Stimulated activated CD4-positive, alpha-beta T cell treated with anti-CD3 and anti-CD28 coated beads, Interleukin-4, amount 100 ng/mL, for 4 hours (primary cell): ENCODE data around the gene CFAP61.

Experiments
- DNase-seq, 2 experiments: peaks; one replicate each; pipeline ENCODE4 v3.0.0-alpha.2; 2020

CFAP61 gene

DNA sequence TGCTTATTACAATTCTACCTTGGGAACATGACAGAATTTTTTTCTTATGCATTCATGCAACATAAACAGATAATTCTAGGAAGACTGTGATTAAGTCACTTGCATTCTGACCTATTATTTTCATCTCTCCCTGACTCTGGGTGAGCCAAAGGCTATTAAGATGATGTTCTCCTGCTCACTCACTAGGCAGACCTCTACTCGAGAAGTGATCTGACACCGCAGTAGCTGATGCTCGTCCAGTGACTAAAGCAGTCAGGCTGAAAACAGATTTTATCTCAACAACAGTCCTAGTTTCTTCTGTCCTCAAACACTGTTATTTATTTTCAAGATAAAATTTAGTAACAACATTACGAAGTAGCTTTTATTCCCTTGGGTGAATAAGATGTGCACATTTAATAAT lies 17.8 kb upstream of the CFAP61 start:
- DNase-seq, result no peak

DNA sequence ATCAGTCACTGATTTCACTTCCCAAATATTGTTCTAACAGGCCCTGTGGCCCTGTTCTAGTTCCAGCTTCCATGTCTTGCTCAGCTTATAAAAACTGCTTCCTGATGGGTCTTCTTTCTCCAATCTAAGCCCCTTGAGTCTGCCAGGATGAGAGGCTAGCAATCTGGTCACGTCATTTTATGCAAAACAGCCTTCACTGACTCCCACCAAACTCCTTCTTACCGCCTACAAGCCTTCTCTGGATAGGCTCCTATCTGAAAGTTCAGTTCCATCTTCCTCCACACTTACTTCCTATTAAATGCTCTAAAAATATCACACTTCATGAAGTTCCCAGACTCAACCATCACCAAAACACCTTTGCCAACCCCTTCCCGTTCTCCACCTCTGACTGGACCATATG lies 15.6 kb upstream of the CFAP61 start:
- no peak for DNase-seq

DNA sequence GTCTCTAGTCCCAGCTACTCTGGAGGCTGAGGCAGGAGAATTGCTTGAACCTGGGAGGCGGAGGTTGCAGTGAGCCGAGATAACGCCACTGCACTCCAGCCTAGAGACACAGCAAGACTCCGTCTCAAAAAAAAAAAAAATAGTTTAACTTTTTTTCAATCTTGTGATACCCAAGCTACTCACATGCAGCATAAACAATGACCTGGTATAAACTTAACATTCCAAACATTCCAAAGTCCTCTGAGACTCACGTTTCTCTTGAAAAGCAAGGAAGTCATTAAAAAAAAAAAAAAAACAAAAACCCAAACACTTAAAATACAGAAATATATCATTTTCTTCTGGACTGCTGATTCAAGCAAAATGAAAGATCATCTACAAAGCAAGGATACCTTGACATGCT lies 14.4 kb upstream of the CFAP61 start:
- no peak for DNase-seq

DNA sequence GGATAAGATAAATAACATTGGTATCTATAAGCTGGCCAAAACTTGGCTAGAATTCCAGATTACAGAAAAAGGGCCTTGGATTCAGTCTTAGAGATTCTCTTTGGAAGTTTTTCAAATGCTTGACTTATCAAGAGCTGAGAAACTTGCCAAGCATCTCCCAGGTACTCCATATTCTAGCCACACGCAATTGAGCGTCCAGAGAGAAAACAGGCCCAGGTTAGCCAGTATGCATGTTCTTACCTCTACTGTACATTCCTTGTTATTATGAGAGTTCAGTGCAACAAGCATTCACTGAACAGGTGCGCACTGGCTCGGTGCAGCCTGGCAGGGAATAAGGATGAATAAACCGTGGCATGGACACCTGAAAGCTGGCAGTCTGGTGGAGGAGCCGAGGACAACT lies 13.7 kb upstream of the CFAP61 start:
- DNase-seq, result no peak

DNA sequence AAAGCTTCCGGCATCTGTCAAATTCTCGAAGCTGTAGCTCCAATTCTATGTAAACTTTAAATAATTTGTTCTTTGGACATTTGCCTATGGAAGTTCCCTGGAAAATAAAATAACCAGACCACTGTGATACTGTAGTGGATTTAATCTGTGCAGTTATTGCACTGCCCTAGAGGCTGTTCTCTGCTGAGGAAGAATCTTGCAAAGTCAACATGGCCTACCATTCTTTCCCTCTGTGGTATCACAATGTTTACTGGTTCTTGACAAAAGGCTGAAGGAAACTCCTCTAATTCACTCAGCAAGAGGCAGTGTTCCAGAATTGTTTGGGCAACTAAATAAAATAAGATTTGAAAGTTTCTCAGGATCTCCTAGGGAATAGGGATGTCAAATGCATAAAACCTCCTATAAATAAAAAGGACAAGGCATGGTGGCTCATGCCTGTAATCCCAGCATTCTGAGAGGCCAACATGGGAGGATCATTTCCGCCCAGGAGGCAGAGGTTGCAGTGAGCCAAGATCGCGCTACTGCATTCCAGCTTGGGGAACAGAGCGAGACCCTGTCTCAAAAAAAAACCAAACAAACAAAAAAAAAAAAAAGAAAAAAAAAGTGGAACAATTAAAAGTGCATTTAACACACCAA lies 12.5 kb upstream of the CFAP61 start:
- DNase-seq, result no peak

DNA sequence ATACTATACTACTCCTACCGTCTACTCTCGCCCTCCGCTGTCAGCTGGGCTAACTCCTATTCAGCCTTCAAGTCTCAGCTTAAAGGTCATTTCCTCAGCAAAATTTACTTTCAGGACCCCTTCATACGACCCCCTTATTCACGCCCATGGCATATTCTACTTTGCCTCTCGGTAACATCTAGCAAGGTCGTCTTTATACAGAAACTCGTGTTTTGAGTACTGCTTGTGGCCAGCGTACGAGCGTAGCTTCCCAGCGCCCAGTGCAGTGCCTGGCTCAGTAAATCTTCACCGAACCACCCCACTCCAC lies 612 bp upstream of the CFAP61 start:
- DNase-seq, result no peak

DNA sequence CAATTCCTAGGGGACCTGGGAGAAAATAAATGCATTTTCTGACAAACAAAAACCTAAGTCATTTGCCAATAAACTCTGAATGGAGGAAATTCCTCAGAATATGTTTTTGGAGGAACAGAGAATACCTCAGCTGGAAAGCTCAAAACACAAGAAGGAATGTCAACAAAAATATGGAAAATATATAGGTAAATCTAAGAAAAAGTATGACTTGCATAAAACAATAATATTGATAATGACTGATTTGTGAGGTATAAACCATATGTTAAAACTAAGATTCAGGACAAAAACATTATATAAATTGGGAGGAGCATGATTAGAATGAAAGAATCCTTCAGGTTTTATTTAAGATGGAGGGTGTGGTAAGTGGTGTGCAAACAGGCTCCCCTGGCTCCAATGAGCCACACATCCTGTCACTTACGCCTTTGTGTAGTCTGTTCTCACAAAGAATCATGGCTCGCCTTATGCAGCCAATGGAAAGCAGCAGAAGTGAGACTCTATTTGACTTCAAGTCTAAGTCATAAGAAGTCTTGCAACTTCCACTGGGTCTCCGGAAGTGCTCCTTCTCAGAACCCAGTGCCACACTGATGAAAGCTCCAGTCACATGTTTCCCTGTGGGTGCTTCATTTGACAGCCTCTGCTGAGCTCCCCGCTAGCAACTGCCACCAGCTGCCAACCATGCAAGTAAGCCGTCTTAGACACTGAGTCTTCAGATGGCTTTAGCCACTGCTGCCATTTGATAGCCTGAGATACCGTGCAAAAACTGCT lies 8.1 kb downstream of the CFAP61 start:
- no peak for DNase-seq

DNA sequence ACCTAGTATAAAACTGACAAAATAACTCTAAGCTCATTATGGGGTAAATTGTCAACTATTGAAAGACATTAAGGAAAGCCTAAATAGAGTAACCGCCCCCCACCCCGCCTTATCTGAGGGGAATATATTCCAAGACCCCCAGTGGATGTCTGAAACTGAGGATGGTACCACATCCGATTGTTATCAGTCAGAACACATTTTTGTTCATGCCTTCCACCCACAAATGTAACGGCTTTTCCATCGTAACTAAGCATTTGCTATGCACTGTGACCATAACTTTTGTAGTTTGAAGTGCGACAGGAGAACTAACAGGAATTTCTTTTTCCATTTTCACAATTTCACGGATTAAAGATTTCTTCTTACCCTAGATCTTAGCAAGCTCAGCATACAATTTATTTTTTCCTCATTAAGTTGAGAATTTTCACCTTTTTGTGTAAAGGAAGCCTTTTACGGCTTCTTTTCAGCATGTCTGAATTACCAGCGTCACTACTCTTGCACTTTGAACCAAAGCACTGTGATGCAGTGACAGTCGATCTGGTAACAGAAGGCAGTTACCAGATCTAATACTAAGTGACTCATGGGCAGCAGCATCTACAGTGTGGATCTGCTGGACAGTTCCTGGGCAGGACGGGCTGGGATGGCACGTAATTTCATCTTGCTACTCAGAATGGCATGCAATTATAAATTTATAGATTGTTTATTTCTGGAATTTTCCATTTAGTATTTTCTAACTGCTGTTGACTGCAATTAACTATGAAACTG lies 11.8 kb downstream of the CFAP61 start:
- no peak for DNase-seq

DNA sequence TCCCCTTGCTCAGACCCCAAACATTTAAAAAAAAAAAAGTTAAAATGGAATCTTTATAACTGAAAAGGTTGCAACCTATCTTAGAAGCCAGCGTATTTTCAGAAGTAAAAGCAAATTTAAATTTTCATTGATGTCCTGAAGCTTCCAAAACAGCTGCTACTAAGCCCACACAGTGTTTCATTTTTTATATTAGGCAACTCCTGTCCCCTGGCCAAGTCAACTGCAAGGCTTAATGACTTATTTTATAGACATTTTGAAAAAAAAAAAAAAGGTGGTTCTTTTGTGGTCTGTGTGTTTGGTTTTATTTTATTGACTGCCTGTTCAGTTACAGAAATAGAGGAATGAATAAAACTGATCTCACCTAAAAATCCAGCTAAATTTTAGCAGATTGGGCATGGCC lies 13.0 kb downstream of the CFAP61 start:
- no peak for DNase-seq

DNA sequence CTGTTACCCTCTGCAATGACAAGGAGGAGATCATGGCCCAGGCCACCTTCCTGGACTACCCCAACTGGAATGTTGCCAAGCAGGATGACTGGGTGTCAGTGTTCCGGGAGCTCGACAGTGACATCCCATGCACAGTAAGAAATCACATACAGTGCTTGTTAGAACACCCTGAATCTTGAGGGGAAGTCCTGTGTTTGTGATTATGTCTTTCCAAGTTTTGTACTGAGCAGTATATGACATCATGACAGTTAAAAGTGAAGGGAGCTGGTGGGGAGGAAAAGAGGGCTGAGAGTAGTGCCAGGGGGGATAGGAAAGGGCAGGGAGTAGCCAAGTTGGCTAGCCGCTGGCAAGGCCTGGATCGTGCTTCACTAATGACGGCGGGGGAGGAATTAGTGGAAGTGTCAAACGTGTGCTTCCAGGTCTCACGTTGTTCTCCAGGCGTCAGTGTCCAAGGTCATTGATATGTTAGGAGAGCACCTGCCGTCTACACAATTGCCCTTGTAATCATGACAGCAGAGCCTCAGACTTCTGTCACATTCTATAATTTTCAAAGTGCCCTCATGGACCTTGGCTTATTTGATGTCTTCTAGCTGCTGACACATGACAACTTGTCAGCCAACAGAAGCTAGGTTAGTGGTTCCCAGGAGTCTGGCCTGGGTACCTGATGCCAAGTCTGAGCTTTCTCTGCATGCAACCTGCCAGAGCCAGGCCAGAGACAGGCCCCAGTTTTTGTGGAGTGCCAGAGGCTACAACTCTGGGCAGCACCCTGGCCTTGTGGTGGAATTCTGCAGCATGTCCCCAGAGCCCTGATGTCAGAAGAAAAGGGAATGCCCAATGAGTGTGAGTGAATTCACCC lies 18.8 kb downstream of the CFAP61 start:
- DNase-seq, result no peak

DNA sequence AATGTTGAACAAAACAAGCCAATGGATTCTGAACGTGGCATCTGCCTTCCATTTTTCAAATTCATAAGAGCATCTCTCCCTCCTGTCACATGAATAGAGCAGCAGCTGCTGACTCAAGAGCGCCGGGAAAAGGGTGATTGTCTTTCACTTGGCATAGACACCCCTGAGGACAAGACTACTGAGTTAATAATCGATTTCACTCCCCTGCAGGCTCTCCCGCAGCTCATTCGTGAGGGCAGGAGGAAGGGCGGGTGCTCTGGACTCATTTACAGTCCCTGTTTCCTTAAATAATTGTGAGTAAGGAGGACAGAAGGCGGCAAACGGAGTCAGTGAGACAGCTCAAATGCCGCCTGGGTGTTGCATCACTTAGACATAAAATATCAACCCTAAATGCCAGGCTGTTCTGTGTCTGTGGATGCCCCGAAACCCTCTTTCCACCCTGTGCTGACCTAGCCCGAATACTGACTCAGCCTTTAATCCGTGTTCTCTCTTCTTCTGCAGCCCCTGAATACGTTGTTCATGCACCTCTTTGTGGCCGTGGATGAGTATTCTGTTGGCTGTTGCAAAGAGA lies 21.6 kb downstream of the CFAP61 start:
- no peak for DNase-seq

DNA sequence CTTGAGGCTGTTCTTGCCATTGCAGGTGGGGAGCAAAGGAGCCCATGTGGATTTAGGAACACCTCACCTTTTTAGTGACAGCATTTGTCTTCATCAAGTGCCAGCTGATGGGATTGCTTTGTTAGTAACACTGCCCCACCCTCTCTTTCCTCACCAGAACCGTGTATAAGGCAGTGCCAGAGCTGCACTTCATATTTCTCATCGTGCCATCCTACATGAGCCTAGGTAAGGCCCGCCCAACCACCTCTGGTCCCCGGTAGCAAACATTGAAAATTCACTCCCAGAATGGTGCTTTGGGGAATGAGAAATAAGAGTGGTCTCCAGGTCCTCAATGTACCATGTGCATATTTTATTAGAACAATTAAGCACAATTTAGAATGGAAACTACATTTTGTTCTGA lies 22.7 kb downstream of the CFAP61 start:
- DNase-seq, result no peak

DNA sequence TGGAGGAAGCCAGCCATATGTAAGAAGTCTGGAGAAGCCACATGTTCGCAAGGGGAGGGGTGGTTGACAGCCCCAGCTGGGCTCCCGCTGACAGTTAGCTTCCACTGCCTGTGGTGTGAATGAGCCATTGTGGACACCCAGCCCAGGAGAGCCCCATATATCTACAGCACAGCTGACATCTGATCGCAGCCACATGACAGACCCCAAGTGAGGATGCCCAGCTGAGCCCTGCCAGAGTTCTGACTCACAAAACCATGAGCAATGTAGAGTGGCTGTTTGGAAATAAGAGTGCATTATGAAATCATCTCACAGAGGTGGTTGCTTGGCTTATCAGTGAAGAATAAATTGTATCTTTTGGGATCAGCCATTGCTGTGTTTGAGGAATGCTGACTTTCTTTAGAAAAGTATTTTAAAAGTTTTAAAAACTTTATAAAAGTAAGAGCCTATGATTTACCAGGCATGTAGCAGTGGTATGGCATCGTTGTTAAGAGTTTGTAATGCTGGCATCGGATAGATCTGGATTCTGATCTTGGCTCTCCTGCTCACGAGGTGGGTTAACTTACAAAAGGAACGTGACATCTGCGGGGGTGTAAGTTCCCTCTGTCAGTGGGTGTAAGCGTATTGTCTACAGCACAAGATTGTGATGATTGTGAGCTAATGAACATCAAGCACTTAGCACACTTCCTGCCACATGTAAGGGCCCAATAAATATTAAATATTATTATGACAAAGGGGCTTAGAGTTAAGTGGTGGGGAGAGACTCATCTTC lies 24.1 kb downstream of the CFAP61 start:
- no peak for DNase-seq

DNA sequence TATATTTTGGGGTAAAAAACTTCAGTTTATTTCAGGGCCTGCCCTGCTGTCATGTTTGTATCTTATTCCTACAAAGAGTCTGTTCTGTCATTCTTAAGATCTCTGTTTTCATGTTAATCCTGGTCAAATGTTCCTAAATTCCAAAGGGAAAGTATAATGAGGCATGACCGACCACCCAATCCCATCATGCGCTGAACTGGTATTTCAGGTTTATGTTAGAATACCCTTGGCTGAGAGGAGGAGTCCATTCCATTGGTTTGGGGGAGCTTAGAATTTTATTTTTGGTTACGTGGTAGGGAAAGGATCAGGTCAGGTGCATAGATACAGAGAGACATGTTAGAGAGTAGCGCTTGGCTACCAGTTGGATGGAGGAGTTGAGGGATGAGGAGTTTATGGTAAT lies 25.7 kb downstream of the CFAP61 start:
- no peak for DNase-seq

DNA sequence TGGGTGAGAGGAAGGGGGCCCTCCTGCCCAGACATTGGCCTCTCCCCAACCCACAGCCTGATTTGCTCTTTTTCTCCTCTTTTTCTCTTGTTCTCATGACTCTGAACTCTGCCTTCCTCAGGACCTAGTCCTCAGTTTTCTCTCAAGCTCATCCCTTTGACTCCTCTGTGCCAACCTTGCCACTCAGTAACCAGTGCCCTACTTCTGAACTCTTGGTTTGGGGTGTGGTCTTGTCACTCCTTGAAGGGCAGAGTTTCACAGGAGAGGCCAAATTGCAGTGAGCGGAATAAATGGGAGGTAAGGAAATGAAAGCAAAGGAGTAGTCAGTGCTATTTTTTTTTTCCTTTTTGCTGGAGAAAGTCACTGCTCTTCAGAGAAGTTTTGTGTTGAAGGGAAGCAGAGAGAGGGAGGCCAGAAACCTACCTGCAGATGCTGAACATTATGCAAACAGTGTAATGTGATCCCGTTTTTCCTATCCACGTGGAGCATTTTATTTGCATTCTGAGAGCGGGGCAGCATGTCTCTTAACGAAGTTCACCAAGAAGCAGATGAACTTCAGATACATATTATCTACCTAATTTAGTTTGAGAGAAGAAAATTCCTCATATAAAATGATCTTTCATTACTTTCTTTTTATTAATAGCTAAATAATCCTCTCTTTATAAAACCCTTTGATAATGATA lies 26.9 kb downstream of the CFAP61 start:
- DNase-seq, result no peak

DNA sequence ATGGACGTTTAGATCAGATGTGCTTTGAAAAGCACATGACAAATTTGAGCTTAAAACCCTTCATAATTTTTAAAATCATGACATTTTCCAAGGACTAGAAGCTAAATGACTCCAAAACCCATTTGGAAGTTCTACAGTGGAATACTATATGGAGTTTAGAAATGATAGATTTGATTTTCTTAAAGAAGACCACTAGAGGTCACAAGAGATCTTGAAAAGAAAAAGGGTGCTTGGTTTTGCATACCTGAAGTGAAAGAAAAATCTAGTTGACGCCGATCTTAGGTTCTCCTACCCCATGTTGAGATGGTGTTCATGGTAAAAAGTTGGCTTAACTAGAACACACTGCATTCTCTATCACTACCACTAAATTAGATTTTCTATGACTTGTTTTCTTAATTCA lies 31.5 kb downstream of the CFAP61 start:
- DNase-seq, result no peak

DNA sequence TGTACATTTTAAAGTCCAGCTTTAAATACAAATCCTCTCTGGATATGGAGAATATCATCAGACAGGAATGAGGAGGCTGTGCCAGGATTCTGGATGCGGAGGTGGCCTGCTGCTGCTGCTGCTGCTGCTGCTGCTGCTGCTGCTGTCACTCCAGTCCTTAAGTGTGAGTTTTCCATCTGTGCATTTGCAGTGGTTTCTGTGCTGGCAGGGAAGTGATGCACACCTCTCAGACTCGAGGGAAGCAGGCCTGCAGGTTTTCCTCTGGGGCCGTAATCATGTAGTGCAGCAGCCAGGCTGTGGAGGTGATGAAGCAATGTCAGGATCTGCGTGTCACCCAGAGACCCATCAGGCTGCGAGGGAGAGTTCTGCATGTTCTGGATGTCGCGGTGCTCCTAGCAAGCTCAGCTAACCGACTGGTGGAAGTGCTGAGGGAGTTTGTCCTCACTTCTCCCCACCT lies 32.0 kb downstream of the CFAP61 start:
- DNase-seq, result no peak

DNA sequence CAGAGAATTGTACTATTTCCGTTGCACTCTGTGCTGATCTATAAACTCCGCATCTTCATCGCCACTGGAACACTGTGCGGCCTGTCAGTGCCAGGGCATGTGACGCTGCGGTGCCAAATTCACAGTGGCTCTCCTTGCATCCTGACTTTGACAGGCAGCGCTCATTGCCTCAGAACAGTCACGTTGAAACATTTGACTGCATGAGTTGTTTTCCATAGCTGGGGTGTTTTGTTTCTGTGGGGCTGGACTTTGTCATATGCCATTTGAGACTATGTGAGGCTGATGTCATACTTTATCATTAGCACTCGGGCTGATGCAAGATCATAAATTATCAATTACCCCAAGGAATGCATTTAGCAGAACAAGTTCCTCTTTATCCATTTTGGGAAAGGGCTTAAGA lies 32.7 kb downstream of the CFAP61 start:
- no peak for DNase-seq

DNA sequence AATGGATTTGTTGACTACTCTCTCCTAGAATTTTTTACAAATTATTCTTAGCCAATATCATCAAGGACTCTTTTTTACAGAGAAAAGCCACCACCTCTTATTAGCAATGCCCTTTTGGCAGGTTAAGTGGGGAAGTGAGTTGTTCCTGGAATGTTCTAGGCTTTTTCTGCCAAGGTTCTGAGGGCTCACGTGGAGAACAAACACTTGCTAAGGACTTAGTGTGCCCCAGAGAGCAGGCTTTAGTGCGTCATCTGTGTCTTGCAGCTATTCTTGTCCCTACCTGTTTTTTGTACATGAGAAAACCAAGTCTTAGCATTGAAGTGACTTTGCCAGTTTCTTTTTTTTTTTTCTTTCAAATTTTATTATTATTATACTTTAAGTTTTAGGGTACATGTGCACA lies 33.5 kb downstream of the CFAP61 start:
- no peak for DNase-seq

DNA sequence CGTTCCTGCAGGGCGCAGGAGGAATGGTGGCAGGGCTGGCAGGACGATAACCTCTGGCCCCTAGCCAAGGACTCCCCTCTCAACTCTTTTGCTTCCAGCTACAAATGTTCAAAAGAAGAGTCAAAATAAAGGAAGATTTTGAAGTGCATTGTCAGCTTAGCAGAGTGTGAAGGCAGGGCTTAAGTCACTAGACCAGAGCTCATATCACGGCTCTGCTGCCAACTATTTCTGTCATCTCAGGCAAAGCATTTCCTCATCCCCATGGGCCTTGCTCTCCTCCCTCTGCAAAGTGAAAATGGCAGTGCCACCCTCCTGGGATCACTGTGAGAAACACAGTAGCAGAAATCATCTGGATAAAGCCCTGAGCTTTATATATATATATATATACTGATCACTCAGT lies 36.7 kb downstream of the CFAP61 start:
- DNase-seq, result no peak

DNA sequence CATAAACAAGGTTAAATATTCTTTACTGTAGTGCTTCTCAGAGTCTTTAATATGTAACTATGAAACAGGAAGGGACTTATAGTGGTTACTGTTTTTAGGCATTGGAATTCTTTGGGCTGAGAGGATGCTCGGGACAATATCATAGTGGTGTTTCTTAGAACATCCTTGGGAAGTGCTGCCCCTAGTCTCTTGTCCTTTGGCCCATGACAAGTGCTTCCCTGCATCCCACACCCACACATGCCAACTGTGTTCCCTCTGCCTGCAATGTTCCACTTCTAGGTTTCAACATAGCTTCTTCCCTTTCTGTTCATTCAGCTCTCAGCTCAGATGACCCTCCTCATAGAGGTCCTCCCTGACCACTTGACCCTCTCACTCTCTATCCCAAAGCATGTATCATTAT lies 37.6 kb downstream of the CFAP61 start:
- no peak for DNase-seq

DNA sequence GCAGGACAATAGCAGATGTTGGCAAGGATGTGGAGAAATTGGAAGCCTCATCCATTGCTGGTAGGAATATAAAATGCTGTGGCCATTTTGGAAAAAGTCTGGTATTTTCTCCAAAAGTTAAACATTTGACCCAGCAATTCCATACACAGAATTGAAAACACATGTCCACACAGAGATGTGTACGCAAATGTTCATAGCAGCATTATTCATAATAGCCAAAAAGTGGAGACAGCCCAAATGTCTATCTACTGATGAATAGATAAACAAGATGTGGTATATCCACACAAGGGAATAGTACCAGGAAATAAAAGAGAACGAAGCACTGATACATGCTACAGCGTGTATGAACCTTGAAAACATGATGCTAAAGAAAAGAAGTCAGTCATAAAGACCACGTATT lies 40.5 kb downstream of the CFAP61 start:
- no peak for DNase-seq
